Thoracic aorta (tissue), 2 donors: ENCODE measurements around the gene EFNA2. TPM values are rescaled to one million over a fixed set of nuclear protein-coding genes. Genes with fewer than 3 reads are reported as not detected.

Experiments
- ATAC-seq: fragments of 150-250 bp; one replicate; pipeline ENCODE4 v1.8.0; 2017; ENCODE audit warnings: low read depth; ENCODE audit not compliant: insufficient number of reproducible peaks, low FRiP score
- DNase-seq: peaks from one replicate; pipeline ENCODE4 v3.0.0-alpha.2; 2020; ENCODE audit warnings: low spot score
- H3K27ac ChIP-seq, 2 donors: fragments of 200-600 bp; sonication (generic); 1 replicate in 1 of 2; 2 replicates in 1 of 2; pipeline ENCODE4 v1.5.1; 2016; ENCODE audit warnings: mild to moderate bottlenecking in 2 of 2, moderate library complexity in 2 of 2
- H3K27me3 ChIP-seq: fragments of 200-600 bp; sonication (generic); replicated peaks from 2 replicates; pipeline ENCODE4 v1.6.0; 2016; ENCODE audit warnings: mild to moderate bottlenecking; ENCODE audit not compliant: insufficient read depth
- H3K36me3 ChIP-seq: fragments of 200-600 bp; sonication (generic); one replicate; pipeline ENCODE4 v1.5.1; 2016
- H3K4me1 ChIP-seq, 2 donors: fragments of 200-600 bp; sonication (generic); 1 replicate in 1 of 2; 2 replicates in 1 of 2; pipeline versions ENCODE4 v1.5.1 to v1.6.0; 2016; ENCODE audit warnings: low read depth in 2 of 2, mild to moderate bottlenecking in 1 of 2; ENCODE audit not compliant: control insufficient read depth in 1 of 2
- H3K4me3 ChIP-seq: fragments of 200-600 bp; sonication (generic); 2 replicates; pipeline ENCODE4 v1.5.1; 2016; ENCODE audit warnings: mild to moderate bottlenecking
- H3K9me3 ChIP-seq: fragments of 200-600 bp; sonication (generic); 2 replicates; pipeline ENCODE4 v1.5.1; 2016
- CTCF ChIP-seq: fragments of 200-600 bp; sonication (generic); IDR thresholded peaks from one replicate; pipeline ENCODE4 v1.5.1; 2019; ENCODE audit warnings: antibody characterized with exemption
- total RNA-seq, 2 donors: library from RNA; depleted of rRNA; stranded (reverse); fragments of >200 nt; gene quantifications; one replicate each; pipeline versions ENCODE4 v1.1.0 to v1.2.3, GENCODE V29; 2016

EFNA2 gene
- total RNA-seq, 2 donors from 2014 or later = not detected

- TF ChIP-seq CTCF = no peak
- no peak for ATAC-seq
- no peak overlapping the region for H3K4me3 ChIP-seq
Observed at GRCh38 chr19:1281569-1282287, 3.9 kb upstream of the EFNA2 start.

GRCh38 chr19:1282588-1283206 lies 3.0 kb upstream of the EFNA2 start:
- Histone ChIP-seq H3K27ac (no peak overlapping the region), H3K27me3 (peaks cover 18% of the 10 kb centered on the region), H3K36me3 (peaks cover 9% of the 10 kb centered on the region), H3K9me3 (no peaks in the 10 kb centered on the region), H3K4me3 (no peak overlapping the region), H3K4me1 (peaks cover 0 to 14% of the 10 kb centered on the region in 2 donors)
- no peak for TF ChIP-seq CTCF
- no peak for ATAC-seq
- DNase-seq = no peak

More at GRCh38 chr19:1281569-1282287, 3.9 kb upstream of the EFNA2 start:
- Histone ChIP-seq H3K36me3 (peaks cover 9% of the 10 kb centered on the region), H3K4me1 (peaks cover under 1 to 8% of the 10 kb centered on the region in 2 donors), H3K27ac (no peak overlapping the region), H3K9me3 (no peaks in the 10 kb centered on the region), H3K27me3 (peaks cover 12% of the 10 kb centered on the region)
- DNase-seq = no peak

- Histone ChIP-seq H3K27me3 (peaks cover 18% of the 10 kb centered on the region), H3K27ac (no peak overlapping the region), H3K4me3 (no peak overlapping the region), H3K4me1 (peaks cover 0 to 16% of the 10 kb centered on the region in 2 donors), H3K9me3 (no peaks in the 10 kb centered on the region), H3K36me3 (peaks cover 9% of the 10 kb centered on the region)
- no peak for TF ChIP-seq CTCF
- ATAC-seq = no peak
- no peak for DNase-seq
Observed at GRCh38 chr19:1283207-1283916, 2.3 kb upstream of the EFNA2 start.

GRCh38 chr19:1283917-1284292 lies 1.8 kb upstream of the EFNA2 start:
- H3K27ac ChIP-seq = no peak overlapping the region
- H3K36me3 ChIP-seq = peaks cover 5% of the 10 kb centered on the region
- H3K27me3 ChIP-seq = peaks cover 18% of the 10 kb centered on the region
- TF ChIP-seq CTCF = no peak
- H3K9me3 ChIP-seq = no peaks in the 10 kb centered on the region
- H3K4me1 ChIP-seq = peaks cover 0 to 16% of the 10 kb centered on the region in 2 donors
- no peak for ATAC-seq
- DNase-seq = no peak
- no peak overlapping the region for H3K4me3 ChIP-seq
